Cardiac muscle cell (in vitro differentiated cells and primary cell): ENCODE results near the gene HHAT. TPM values are rescaled to one million over a fixed set of nuclear protein-coding genes. Genes with fewer than 3 reads are reported as not detected.

Experiments used
- DNase-seq, 2 donors: peaks; one replicate each; pipeline versions ENCODE4 v3.0.0 to v3.0.0-alpha.2; 2010 to 2017; ENCODE audit warnings: low read depth in 1 of 2, low spot score in 1 of 2
- H3K27ac ChIP-seq: fragments of 200-600 bp; sonication (generic); 2 replicates; pipeline ENCODE4 v1.5.1; 2016
- H3K27me3 ChIP-seq: fragments of 200-600 bp; sonication (generic); 2 replicates; pipeline ENCODE4 v1.6.0; 2016; ENCODE audit warnings: control low read depth
- H3K36me3 ChIP-seq: fragments of 200-600 bp; sonication (generic); 2 replicates; pipeline ENCODE4 v1.5.1; 2016; ENCODE audit warnings: control low read depth
- H3K4me1 ChIP-seq: fragments of 200-600 bp; sonication (generic); 2 replicates; pipeline ENCODE4 v1.8.1; 2017; ENCODE audit warnings: low read depth, mild to moderate bottlenecking, mixed run types
- H3K4me3 ChIP-seq: fragments of 200-600 bp; sonication (generic); 2 replicates; pipeline ENCODE4 v1.5.1; 2016; ENCODE audit warnings: mild to moderate bottlenecking
- H3K9me3 ChIP-seq: fragments of 200-600 bp; sonication (generic); 2 replicates; pipeline ENCODE4 v1.5.1; 2017; ENCODE audit warnings: low read depth, mild to moderate bottlenecking, control low read depth
- CTCF ChIP-seq: IDR thresholded peaks from 2 replicates; pipeline ENCODE4 v1.5.1; 2012; ENCODE audit warnings: low read depth, mild to moderate bottlenecking, low read length
- polyA plus RNA-seq: library from polyadenylated mRNA; unstranded; fragments of >200 nt; fragmentation: Nextera tagmentation; extraction: Ambion mirVana; gene quantifications from 2 replicates; pipeline ENCODE4 v1.2.1, GENCODE V29; 2016
- total RNA-seq: library from RNA; depleted of rRNA; stranded (reverse); fragments of >200 nt; gene quantifications from 2 replicates; pipeline ENCODE4 v1.2.3, GENCODE V29; 2016

HHAT gene
- total and polyA plus RNA-seq, 2 experiments from 2014 or later = 3.6 to 8.4 TPM

- no peak overlapping the region for H3K27ac ChIP-seq
- no peak overlapping the region for H3K4me3 ChIP-seq
- no peaks in the 10 kb centered on the region for H3K36me3 ChIP-seq
- no peak for TF ChIP-seq CTCF
- DNase-seq = peak in 1 of 2 donors; percentile 49
- no peaks in the 10 kb centered on the region for H3K27me3 ChIP-seq
- peaks cover 7% of the 10 kb centered on the region for H3K4me1 ChIP-seq
- no peaks in the 10 kb centered on the region for H3K9me3 ChIP-seq
Measured at GRCh38 chr1:210496063-210496462, 167.4 kb downstream of the HHAT start.

GRCh38 chr1:210499956-210500355, 171.3 kb downstream of the HHAT start:
- no peaks in the 10 kb centered on the region for H3K9me3 ChIP-seq
- TF ChIP-seq CTCF = no peak
- no peaks in the 10 kb centered on the region for H3K27me3 ChIP-seq
- no peak overlapping the region for H3K27ac ChIP-seq
- no peak overlapping the region for H3K4me3 ChIP-seq
- no peaks in the 10 kb centered on the region for H3K4me1 ChIP-seq
- H3K36me3 ChIP-seq = no peaks in the 10 kb centered on the region
- DNase-seq = no peak

GRCh38 chr1:210500831-210501230, 172.1 kb downstream of the HHAT start:
- peak in 1 of 2 donors; percentile 10 for DNase-seq
- no peaks in the 10 kb centered on the region for H3K27me3 ChIP-seq
- H3K9me3 ChIP-seq = no peaks in the 10 kb centered on the region
- no peak overlapping the region for H3K4me3 ChIP-seq
- no peaks in the 10 kb centered on the region for H3K36me3 ChIP-seq
- H3K27ac ChIP-seq = no peak overlapping the region
- TF ChIP-seq CTCF = no peak
- peaks cover 8% of the 10 kb centered on the region for H3K4me1 ChIP-seq

GRCh38 chr1:210504286-210504685, 175.6 kb downstream of the HHAT start:
- no peak overlapping the region for H3K27ac ChIP-seq
- no peak for TF ChIP-seq CTCF
- H3K27me3 ChIP-seq = no peaks in the 10 kb centered on the region

GRCh38 chr1:210505601-210506496, 177.1 kb downstream of the HHAT start:
- no peak for TF ChIP-seq CTCF
- peak in 1 of 2 donors; percentile 40 for DNase-seq
- no peak overlapping the region for H3K4me3 ChIP-seq
- no peaks in the 10 kb centered on the region for H3K36me3 ChIP-seq
- no peaks in the 10 kb centered on the region for H3K27me3 ChIP-seq
- H3K4me1 ChIP-seq = peaks cover 17% of the 10 kb centered on the region
- H3K9me3 ChIP-seq = no peaks in the 10 kb centered on the region
- peak overlapping the region; percentile 78 for H3K27ac ChIP-seq

More at GRCh38 chr1:210504286-210504685, 175.6 kb downstream of the HHAT start:
- Histone ChIP-seq H3K9me3 (no peaks in the 10 kb centered on the region), H3K4me1 (peaks cover 17% of the 10 kb centered on the region), H3K36me3 (no peaks in the 10 kb centered on the region), H3K4me3 (no peak overlapping the region)
- no peak for DNase-seq
